Measurements from ENCODE around the gene DOK1.

DOK1 gene

GRCh38 chr2:74538881-74539339 lies 15.6 kb upstream of the DOK1 start:
- Histone ChIP-seq H3K4me3 (ENCODE audit: low read length) (no peak overlapping the region), H3K9ac (ENCODE audit: low read length) (no peak overlapping the region), H3K9me3 (ENCODE audit: control insufficient read depth, low read length) (no peaks in the 10 kb centered on the region), H3K36me3 (ENCODE audit: control insufficient read depth, insufficient read depth, low read length, severe bottlenecking) (no peaks in the 10 kb centered on the region), H3K4me1 (ENCODE audit: control insufficient read depth, insufficient read depth, low read length) (peaks cover 6% of the 10 kb centered on the region), H3K27me3 (replicated peaks; ENCODE audit: control insufficient read depth, insufficient read depth, low read length) (no peaks in the 10 kb centered on the region)
- DNase-seq (ENCODE audit: low read depth) = no peak

- H3K4me1 ChIP-seq (ENCODE audit: control insufficient read depth, insufficient read depth, low read length) = peaks cover 6% of the 10 kb centered on the region
- no peak for DNase-seq (ENCODE audit: low read depth)
- no peaks in the 10 kb centered on the region for H3K27me3 ChIP-seq (replicated peaks; ENCODE audit: control insufficient read depth, insufficient read depth, low read length)
- H3K36me3 ChIP-seq (ENCODE audit: control insufficient read depth, insufficient read depth, low read length, severe bottlenecking) = no peaks in the 10 kb centered on the region
- H3K9me3 ChIP-seq (ENCODE audit: control insufficient read depth, low read length) = no peaks in the 10 kb centered on the region
- H3K9ac ChIP-seq (ENCODE audit: low read length) = peak overlapping the region; percentile 70
- H3K4me3 ChIP-seq (ENCODE audit: low read length) = no peak overlapping the region
Measured at GRCh38 chr2:74540291-74540690, 14.2 kb upstream of the DOK1 start.

GRCh38 chr2:74542978-74543377 lies 11.5 kb upstream of the DOK1 start:
- H3K4me1 ChIP-seq (ENCODE audit: control insufficient read depth, insufficient read depth, low read length) = peaks cover 8% of the 10 kb centered on the region
- no peak overlapping the region for H3K9ac ChIP-seq (ENCODE audit: low read length)
- H3K36me3 ChIP-seq (ENCODE audit: control insufficient read depth, insufficient read depth, low read length, severe bottlenecking) = no peaks in the 10 kb centered on the region
- DNase-seq (ENCODE audit: low read depth) = no peak
- no peak overlapping the region for H3K4me3 ChIP-seq (ENCODE audit: low read length)
- no peaks in the 10 kb centered on the region for H3K27me3 ChIP-seq (replicated peaks; ENCODE audit: control insufficient read depth, insufficient read depth, low read length)
- H3K9me3 ChIP-seq (ENCODE audit: control insufficient read depth, low read length) = no peaks in the 10 kb centered on the region

- DNase-seq (ENCODE audit: low read depth) = no peak
- Histone ChIP-seq H3K9me3 (ENCODE audit: control insufficient read depth, low read length) (no peaks in the 10 kb centered on the region), H3K9ac (ENCODE audit: low read length) (no peak overlapping the region), H3K36me3 (ENCODE audit: control insufficient read depth, insufficient read depth, low read length, severe bottlenecking) (no peaks in the 10 kb centered on the region), H3K4me1 (ENCODE audit: control insufficient read depth, insufficient read depth, low read length) (peaks cover 20% of the 10 kb centered on the region), H3K27me3 (replicated peaks; ENCODE audit: control insufficient read depth, insufficient read depth, low read length) (no peaks in the 10 kb centered on the region), H3K4me3 (ENCODE audit: low read length) (no peak overlapping the region)
Measured at GRCh38 chr2:74544634-74545033, 9.9 kb upstream of the DOK1 start.

- no peak overlapping the region for H3K4me3 ChIP-seq (ENCODE audit: low read length)
- H3K4me1 ChIP-seq (ENCODE audit: control insufficient read depth, insufficient read depth, low read length) = peaks cover 15% of the 10 kb centered on the region
- H3K36me3 ChIP-seq (ENCODE audit: control insufficient read depth, insufficient read depth, low read length, severe bottlenecking) = no peaks in the 10 kb centered on the region
- H3K9me3 ChIP-seq (ENCODE audit: control insufficient read depth, low read length) = no peaks in the 10 kb centered on the region
- H3K27me3 ChIP-seq (replicated peaks; ENCODE audit: control insufficient read depth, insufficient read depth, low read length) = no peaks in the 10 kb centered on the region
- DNase-seq (ENCODE audit: low read depth) = no peak
- no peak overlapping the region for H3K9ac ChIP-seq (ENCODE audit: low read length)
Measured at GRCh38 chr2:74546004-74546403, 8.5 kb upstream of the DOK1 start.

GRCh38 chr2:74548285-74548899 lies 6.1 kb upstream of the DOK1 start:
- H3K9ac ChIP-seq (ENCODE audit: low read length) = peak overlapping the region; percentile 82
- peak overlapping the region; percentile 80 for H3K4me3 ChIP-seq (ENCODE audit: low read length)
- H3K9me3 ChIP-seq (ENCODE audit: control insufficient read depth, low read length) = no peaks in the 10 kb centered on the region
- H3K27me3 ChIP-seq (replicated peaks; ENCODE audit: control insufficient read depth, insufficient read depth, low read length) = no peaks in the 10 kb centered on the region
- no peak for DNase-seq (ENCODE audit: low read depth)
- no peaks in the 10 kb centered on the region for H3K36me3 ChIP-seq (ENCODE audit: control insufficient read depth, insufficient read depth, low read length, severe bottlenecking)
- H3K4me1 ChIP-seq (ENCODE audit: control insufficient read depth, insufficient read depth, low read length) = peaks cover 23% of the 10 kb centered on the region

GRCh38 chr2:74548900-74549826 lies 5.4 kb upstream of the DOK1 start:
- Histone ChIP-seq H3K4me3 (ENCODE audit: low read length) (peak overlapping the region; percentile 80), H3K9ac (ENCODE audit: low read length) (peak overlapping the region; percentile 82), H3K36me3 (ENCODE audit: control insufficient read depth, insufficient read depth, low read length, severe bottlenecking) (no peaks in the 10 kb centered on the region), H3K9me3 (ENCODE audit: control insufficient read depth, low read length) (no peaks in the 10 kb centered on the region), H3K4me1 (ENCODE audit: control insufficient read depth, insufficient read depth, low read length) (peaks cover 27% of the 10 kb centered on the region), H3K27me3 (replicated peaks; ENCODE audit: control insufficient read depth, insufficient read depth, low read length) (no peaks in the 10 kb centered on the region)
- DNase-seq (ENCODE audit: low read depth) = peak; percentile 90

GRCh38 chr2:74550231-74550630 lies 4.3 kb upstream of the DOK1 start:
- Histone ChIP-seq H3K9me3 (ENCODE audit: control insufficient read depth, low read length) (no peaks in the 10 kb centered on the region), H3K27me3 (replicated peaks; ENCODE audit: control insufficient read depth, insufficient read depth, low read length) (no peaks in the 10 kb centered on the region), H3K4me1 (ENCODE audit: control insufficient read depth, insufficient read depth, low read length) (peaks cover 29% of the 10 kb centered on the region), H3K36me3 (ENCODE audit: control insufficient read depth, insufficient read depth, low read length, severe bottlenecking) (no peaks in the 10 kb centered on the region), H3K4me3 (ENCODE audit: low read length) (no peak overlapping the region), H3K9ac (ENCODE audit: low read length) (no peak overlapping the region)
- no peak for DNase-seq (ENCODE audit: low read depth)

- H3K27me3 ChIP-seq (replicated peaks; ENCODE audit: control insufficient read depth, insufficient read depth, low read length) = no peaks in the 10 kb centered on the region
- no peaks in the 10 kb centered on the region for H3K9me3 ChIP-seq (ENCODE audit: control insufficient read depth, low read length)
- DNase-seq (ENCODE audit: low read depth) = no peak
- H3K4me3 ChIP-seq (ENCODE audit: low read length) = no peak overlapping the region
- peaks cover 3% of the 10 kb centered on the region for H3K36me3 ChIP-seq (ENCODE audit: control insufficient read depth, insufficient read depth, low read length, severe bottlenecking)
- peaks cover 34% of the 10 kb centered on the region for H3K4me1 ChIP-seq (ENCODE audit: control insufficient read depth, insufficient read depth, low read length)
- no peak overlapping the region for H3K9ac ChIP-seq (ENCODE audit: low read length)
Measured at GRCh38 chr2:74551530-74551929, 3.0 kb upstream of the DOK1 start.

GRCh38 chr2:74551942-74552913 lies 2.3 kb upstream of the DOK1 start:
- Histone ChIP-seq H3K4me1 (ENCODE audit: control insufficient read depth, insufficient read depth, low read length) (peaks cover 34% of the 10 kb centered on the region), H3K9me3 (ENCODE audit: control insufficient read depth, low read length) (no peaks in the 10 kb centered on the region), H3K4me3 (ENCODE audit: low read length) (peak overlapping the region; percentile 87), H3K9ac (ENCODE audit: low read length) (peak overlapping the region; percentile 87), H3K36me3 (ENCODE audit: control insufficient read depth, insufficient read depth, low read length, severe bottlenecking) (peaks cover 5% of the 10 kb centered on the region), H3K27me3 (replicated peaks; ENCODE audit: control insufficient read depth, insufficient read depth, low read length) (no peaks in the 10 kb centered on the region)
- no peak for DNase-seq (ENCODE audit: low read depth)
